Measurements from ENCODE around the gene CHPF.

DNA sequence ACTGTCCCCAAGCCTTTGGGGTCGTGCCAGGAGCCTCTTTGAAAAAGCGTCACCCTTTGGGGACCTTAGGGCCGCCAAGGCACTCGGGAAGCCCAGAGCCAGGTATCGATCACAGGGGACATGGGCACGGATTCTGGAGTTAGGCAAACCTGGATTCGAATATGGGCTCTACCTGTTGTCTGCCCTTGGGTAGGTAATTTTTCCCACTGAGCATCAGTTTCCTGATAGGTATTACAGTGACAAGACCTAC, 9.5 kb upstream of the CHPF start:
- TF ChIP-seq EZH2 (IDR thresholded peaks at IDR 0.05; ENCODE audit: insufficient read depth, poor library complexity, severe bottlenecking) (no peak), EZH2phosphoT487 (IDR thresholded peaks at IDR 0.05; ENCODE audit: insufficient read depth, low read depth) (no peak)
